Adrenal gland (tissue), 12 donors: ENCODE results near the gene MDN1. TPM values are rescaled to one million over a fixed set of nuclear protein-coding genes. Genes with fewer than 3 reads are reported as not detected.

Experiments
- DNase-seq, 7 donors: peaks; one replicate each; pipeline ENCODE4 v3.0.0-alpha.2; 2019 to 2020
- H3K27ac ChIP-seq, 5 donors: fragments of 200-600 bp; sonication (generic) in 4 of 5; 1 replicate in 3 of 5; 2 replicates in 2 of 5; pipeline versions ENCODE4 v1.5.1 to v1.8.0; 2016 to 2020; ENCODE audit warnings: mild to moderate bottlenecking in 1 of 5
- H3K27me3 ChIP-seq: fragments of 200-600 bp; 2 replicates; pipeline ENCODE4 v1.8.0; 2021
- H3K36me3 ChIP-seq, 2 donors: fragments of 200-600 bp; replicated peaks in 1 of 2; 1 replicate in 1 of 2; 2 replicates in 1 of 2; pipeline versions ENCODE4 v1.5.1 to v1.8.0; 2018 to 2022
- H3K4me1 ChIP-seq, 2 donors: fragments of 200-600 bp; replicated peaks in 1 of 2; 1 replicate in 1 of 2; 2 replicates in 1 of 2; pipeline versions ENCODE4 v1.5.1 to v1.8.0; 2018 to 2021
- H3K4me3 ChIP-seq, 4 donors: fragments of 200-600 bp; sonication (generic) in 3 of 4; one replicate each; pipeline ENCODE4 v1.5.1; 2016 to 2018
- H3K9me3 ChIP-seq, 3 donors: fragments of 200-600 bp; sonication (generic) in 1 of 3; replicated peaks in 1 of 3; 1 replicate in 2 of 3; 2 replicates in 1 of 3; pipeline versions ENCODE4 v1.5.1 to v1.8.0; 2016 to 2021
- POLR2A ChIP-seq, 2 donors: fragments of 450-650 bp; IDR thresholded peaks; one replicate each; pipeline ENCODE4 v1.6.1; 2017; ENCODE audit warnings: antibody characterized with exemption in 2 of 2, mild to moderate bottlenecking in 2 of 2, moderate library complexity in 1 of 2
- WGBS, 4 donors: extraction: QIAGEN DNeasy Blood & Tissue Kit in 2 of 4; methylation state at CpG; one replicate each; pipeline versions ENCODE4 v1.1.5 to v1.1.7; 2013 to 2017; 5-methylcytosine and 5-hydroxymethylcytosine counted together
- intact Hi-C, 2 donors: fragments of 100-400 bp; cut with DNase I; formaldehyde crosslinking; loops; one replicate each; pipeline versions ENCODE4 v1.14.1 to v1.15.0; 2022 to 2023
- polyA plus RNA-seq, 3 donors: library from polyadenylated mRNA; stranded (reverse); fragments of 200-250 nt in 2 of 3; fragments of 350-450 nt in 1 of 3; fragmentation: Illumina TruSeq in 1 of 3; extraction: RNeasy Lipid Tissue Mini Kit (QIAGEN cat#74804) in 1 of 3; gene quantifications; one replicate each; pipeline ENCODE4 v1.2.3, GENCODE V29; 2013 to 2014
- small RNA-seq, 2 donors: library from RNA; depleted of rRNA; stranded (forward); fragments of <200 nt; gene quantifications; one replicate each; pipeline ENCODE3, GENCODE V24; 2016
- total RNA-seq, 9 donors: library from RNA; depleted of rRNA in 4 of 9; stranded (reverse); fragments of >200 nt in 4 of 9; fragments of 120-200 nt in 1 of 9; fragmentation: NEBNext Ultra II Directional in 1 of 9; extraction: Animal tissue kit (Norgen Biotek cat#: 25700) in 1 of 9; gene quantifications; one replicate each; pipeline versions ENCODE4 v1.1.0 to v1.2.4, GENCODE V29; 2013 to 2023
- TF ChIP-seq, protein P1 (sequence below), 6 experiments: fragments of 450-650 bp in 4 of 6; fragments of 200-600 bp in 2 of 6; sonication (generic) in 1 of 6; IDR thresholded peaks; 1 replicate in 5 of 6; 2 replicates in 1 of 6; pipeline versions ENCODE4 v1.5.1 to v1.8.0; 2016 to 2021; ENCODE audit warnings: antibody characterized with exemption in 6 of 6, mild to moderate bottlenecking in 2 of 6, moderate library complexity in 1 of 6
- donor health status: healthy with polysubstance abuse.
- donor health status: Bipolar disorder and iron deficiency.
- donor health status: DM: yes; HTN: yes; CAD: no.
- donor health status: DM: no; HTN: no; CAD: no.
- donor health status: DM: no; HTN: no; CAD: no.
- donor health status: DM: yes; HTN: yes; CAD: no.

The MDN1 gene
- total and polyA plus RNA-seq, 12 donors, result 15.0 to 74.1 (median 28.4) TPM

DNA sequence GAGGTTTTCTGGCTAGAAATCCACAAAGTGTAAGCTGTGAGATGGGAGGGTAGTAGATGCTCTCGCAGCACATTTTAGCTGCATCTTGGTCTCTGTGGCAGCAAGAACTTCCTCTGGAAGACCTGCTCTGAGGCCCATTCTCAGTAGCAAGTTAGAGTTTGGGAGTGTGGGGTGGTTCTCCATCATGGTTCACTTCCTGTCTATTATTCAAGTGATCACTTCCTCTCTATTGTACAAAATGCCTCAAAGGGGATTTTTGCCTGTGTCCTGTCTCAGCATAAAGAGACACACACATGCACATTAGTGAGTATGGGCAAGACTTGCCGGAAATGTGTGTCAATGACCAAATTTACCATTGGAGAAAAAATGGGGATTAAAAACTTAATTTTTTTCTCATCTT lies 223.5 kb downstream of the MDN1 start:
- intact Hi-C loops, result no loop called here
- Histone ChIP-seq H3K4me1 (peaks cover 0 to 7% of the 10 kb centered on the region in 2 donors), H3K27me3 (no peaks in the 10 kb centered on the region), H3K4me3 (no peak overlapping the region), H3K9me3 (no peaks in the 10 kb centered on the region), H3K36me3 (no peaks in the 10 kb centered on the region), H3K27ac (no peak overlapping the region)
- 83 to 89% (median 87%) methylated on average over 2 of the region's 2 CpGs for WGBS, 4 donors
- DNase-seq, result no peak
- TF ChIP-seq, protein P1, sequence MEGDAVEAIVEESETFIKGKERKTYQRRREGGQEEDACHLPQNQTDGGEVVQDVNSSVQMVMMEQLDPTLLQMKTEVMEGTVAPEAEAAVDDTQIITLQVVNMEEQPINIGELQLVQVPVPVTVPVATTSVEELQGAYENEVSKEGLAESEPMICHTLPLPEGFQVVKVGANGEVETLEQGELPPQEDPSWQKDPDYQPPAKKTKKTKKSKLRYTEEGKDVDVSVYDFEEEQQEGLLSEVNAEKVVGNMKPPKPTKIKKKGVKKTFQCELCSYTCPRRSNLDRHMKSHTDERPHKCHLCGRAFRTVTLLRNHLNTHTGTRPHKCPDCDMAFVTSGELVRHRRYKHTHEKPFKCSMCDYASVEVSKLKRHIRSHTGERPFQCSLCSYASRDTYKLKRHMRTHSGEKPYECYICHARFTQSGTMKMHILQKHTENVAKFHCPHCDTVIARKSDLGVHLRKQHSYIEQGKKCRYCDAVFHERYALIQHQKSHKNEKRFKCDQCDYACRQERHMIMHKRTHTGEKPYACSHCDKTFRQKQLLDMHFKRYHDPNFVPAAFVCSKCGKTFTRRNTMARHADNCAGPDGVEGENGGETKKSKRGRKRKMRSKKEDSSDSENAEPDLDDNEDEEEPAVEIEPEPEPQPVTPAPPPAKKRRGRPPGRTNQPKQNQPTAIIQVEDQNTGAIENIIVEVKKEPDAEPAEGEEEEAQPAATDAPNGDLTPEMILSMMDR (IDR thresholded peaks at IDR 0.05), result no peak
- no peak for TF ChIP-seq POLR2A (IDR thresholded peaks at IDR 0.05)

Small RNA genes within 50 kb of the gene (small RNA-seq; reads per million reads assigned to genes)
- 0 reads per million in 2 donors for gene DNAJC19P6
- 0 reads per million in 2 donors for gene RF00019

Other genes starting within 250 kb of the MDN1 start
- 10 to 100 TPM; 22.7 to 68.2 (median 44.7) TPM for gene LYRM2, start 181.0 kb downstream of the MDN1 start, total RNA-seq
- 10 to 100 TPM; 10.2 to 97.7 (median 14.7) TPM for gene LYRM2, start 181.0 kb downstream of the MDN1 start, polyA plus RNA-seq
- gene CASP8AP2, start 10.1 kb upstream of the MDN1 start, total RNA-seq, result 10 to 100 TPM in 4 of 9 donors, 1 to 10 TPM in 5; 4.8 to 17.9 (median 9.8) TPM
- gene CASP8AP2, start 10.1 kb upstream of the MDN1 start, polyA plus RNA-seq, result 1 to 10 TPM; 5.0 to 8.9 (median 6.6) TPM
- not detected for gene GJA10, start 74.7 kb upstream of the MDN1 start, total RNA-seq
- not detected for gene GJA10, start 74.7 kb upstream of the MDN1 start, polyA plus RNA-seq